Endothelial cell of umbilical vein (primary cell): ENCODE results near the gene APCDD1L. TPM values are rescaled to one million over a fixed set of nuclear protein-coding genes. Genes with fewer than 3 reads are reported as not detected.

Source experiments
- BruUV-seq: library from RNA; stranded (reverse); fragments of 400-500 nt; replicated peaks from 2 replicates; lab custom pipeline; 2021; lab: Mats Ljungman, UMichigan
- CTCF ChIA-PET: fragments of 300-600, 350-600 bp; sonication (Branson Sonifier 250); formaldehyde crosslinking; loops from one replicate; lab custom pipeline; 2021; ENCODE audit warnings: antibody characterized with exemption, inconsistent platforms; lab: Charles Lee
- POLR2A ChIA-PET: fragments of 300-600, 350-600 bp; sonication (Branson Sonifier 250); formaldehyde crosslinking; loops from one replicate; lab custom pipeline; 2021; ENCODE audit warnings: antibody characterized with exemption, inconsistent platforms; lab: Charles Lee
- DNase-seq: peaks from one replicate; pipeline ENCODE4 v3.0.0-alpha.2; 2011; ENCODE audit warnings: low read depth, low spot score
- FAIRE-seq: peaks from 2 replicates; lab custom pipeline; 2011; peaks lifted over from hg19 to GRCh38; lab: Jason Lieb, UNC
- H2AFZ ChIP-seq: 2 replicates; pipeline ENCODE4 v1.6.0; 2012; ENCODE audit warnings: low read depth, low read length, control low read depth, inconsistent platforms
- H3K27ac ChIP-seq: 2 replicates; pipeline ENCODE4 v1.5.1; 2011; ENCODE audit warnings: low read depth, mild to moderate bottlenecking, control low read depth, low read length, moderate library complexity; ENCODE audit not compliant: insufficient read depth
- H3K27me3 ChIP-seq, 2 experiments: 2 replicates each; pipeline versions ENCODE4 v1.6.0 to v1.6.1; 2011; ENCODE audit warnings: low read length in 2 of 2, mixed read lengths in 1 of 2; ENCODE audit not compliant: control insufficient read depth in 2 of 2, insufficient read depth in 2 of 2
- H3K36me3 ChIP-seq, 2 experiments: 2 replicates in 1 of 2; 3 replicates in 1 of 2; pipeline ENCODE4 v1.5.1; 2011; ENCODE audit warnings: low read length in 2 of 2, mild to moderate bottlenecking in 1 of 2, moderate library complexity in 1 of 2; ENCODE audit not compliant: control insufficient read depth in 2 of 2, insufficient read depth in 2 of 2; ENCODE audit errors: extremely low read depth in 1 of 2
- H3K4me1 ChIP-seq: 3 replicates; pipeline ENCODE4 v1.5.1; 2011; ENCODE audit warnings: mild to moderate bottlenecking, low read length; ENCODE audit not compliant: control insufficient read depth, insufficient read depth; ENCODE audit errors: extremely low read depth
- H3K4me2 ChIP-seq: 2 replicates; pipeline ENCODE4 v1.6.1; 2011; ENCODE audit warnings: low read length, control low read depth, mixed read lengths; ENCODE audit not compliant: insufficient read depth
- H3K4me3 ChIP-seq, 3 experiments: fragments of 200-600 bp in 1 of 3; sonication (generic), shearing (Covaris generic) in 1 of 3; replicated peaks in 1 of 3; 2 replicates each; pipeline ENCODE4 v1.5.1; 2011 to 2016; ENCODE audit warnings: control low read depth in 3 of 3, low read length in 3 of 3, mild to moderate bottlenecking in 2 of 3, inconsistent platforms in 1 of 3, low read depth in 1 of 3, moderate library complexity in 1 of 3; ENCODE audit not compliant: insufficient read depth in 1 of 3
- H3K79me2 ChIP-seq: 2 replicates; pipeline ENCODE4 v1.6.0; 2012; ENCODE audit warnings: low read length, inconsistent platforms; ENCODE audit not compliant: control insufficient read depth, insufficient read depth
- H3K9ac ChIP-seq: replicated peaks from 2 replicates; pipeline ENCODE3; 2011; ENCODE audit warnings: low read length, control low read depth; ENCODE audit not compliant: insufficient read depth; ENCODE audit errors: extremely low read depth
- H3K9me1 ChIP-seq: replicated peaks from 3 replicates; pipeline ENCODE4 v1.6.0; 2011; ENCODE audit warnings: mild to moderate bottlenecking, low read length; ENCODE audit not compliant: control insufficient read depth, insufficient read depth; ENCODE audit errors: extremely low read depth
- H3K9me3 ChIP-seq: replicated peaks from 2 replicates; pipeline ENCODE4 v1.5.1; 2012; ENCODE audit warnings: low read length, inconsistent platforms; ENCODE audit not compliant: control insufficient read depth, insufficient read depth
- H4K20me1 ChIP-seq: replicated peaks from 2 replicates; pipeline ENCODE3; 2011; ENCODE audit warnings: mild to moderate bottlenecking, low read length; ENCODE audit not compliant: control insufficient read depth, insufficient read depth; ENCODE audit errors: extremely low read depth
- CTCF ChIP-seq, 2 donors: IDR thresholded peaks; 1 replicate in 1 of 2; 2 replicates in 1 of 2; pipeline ENCODE4 v1.5.1; 2011; ENCODE audit warnings: low read length in 2 of 2, mild to moderate bottlenecking in 2 of 2, moderate library complexity in 2 of 2, control low read depth in 1 of 2, inconsistent platforms in 1 of 2, low read depth in 1 of 2; ENCODE audit not compliant: insufficient read depth in 1 of 2; ENCODE audit errors: extremely low read depth in 1 of 2
- EZH2 ChIP-seq: IDR thresholded peaks from 2 replicates; pipeline ENCODE4 v1.6.1; 2012; ENCODE audit warnings: borderline replicate concordance, low read depth, mild to moderate bottlenecking, moderate library complexity, low read length, inconsistent platforms; ENCODE audit not compliant: severe bottlenecking
- FOS ChIP-seq: IDR thresholded peaks from 2 replicates; pipeline ENCODE4 v1.6.1; 2011; ENCODE audit warnings: mild to moderate bottlenecking, low read length, moderate library complexity, borderline replicate concordance; ENCODE audit not compliant: insufficient read depth
- GATA2 ChIP-seq: IDR thresholded peaks from 2 replicates; pipeline ENCODE4 v1.7.0; 2011; ENCODE audit warnings: low read depth, mild to moderate bottlenecking, moderate library complexity, mixed read lengths, low read length; ENCODE audit not compliant: insufficient read length, insufficient read depth
- JUN ChIP-seq: IDR thresholded peaks from 2 replicates; pipeline ENCODE4 v1.6.1; 2011; ENCODE audit warnings: borderline replicate concordance, low read depth; ENCODE audit not compliant: insufficient read length, insufficient read depth
- MAX ChIP-seq: IDR thresholded peaks from 2 replicates; pipeline ENCODE4 v1.6.1; 2011; ENCODE audit not compliant: insufficient read depth, insufficient read length
- MYC ChIP-seq: IDR thresholded peaks from one replicate; pipeline ENCODE4 v1.6.1; 2011; ENCODE audit warnings: mild to moderate bottlenecking, low read depth, low read length
- POLR2A ChIP-seq: IDR thresholded peaks from 2 replicates; pipeline ENCODE4 v1.6.1; 2012; ENCODE audit warnings: low read depth, mild to moderate bottlenecking, control low read depth, low read length
- POLR2AphosphoS5 ChIP-seq: IDR thresholded peaks from 2 replicates; pipeline ENCODE4 v1.6.1; 2012; ENCODE audit warnings: low read depth, mild to moderate bottlenecking, control low read depth, low read length, moderate library complexity; ENCODE audit not compliant: insufficient read depth
- dilution Hi-C: fragments of 300-500 bp; cut with MboI; formaldehyde crosslinking; loops from one replicate; pipeline ENCODE4 v1.15.0; 2019; ENCODE audit warnings: low sequenced_read_pairs; ENCODE audit not compliant: extremely low pct_ligation_motif_present
- intact Hi-C: fragments of 100-400 bp; cut with micrococcal nuclease; formaldehyde crosslinking; loops from one replicate; pipeline ENCODE4 v1.10.0; 2022
- polyA plus RNA-seq, 4 experiments: library from polyadenylated mRNA; depleted of rRNA in 3 of 4; stranded (reverse) in 3 of 4; unstranded in 1 of 4; fragments of >200 nt; gene quantifications; 2 replicates each; pipeline versions ENCODE4 v1.2.1 to v1.2.3, GENCODE V29; 2011 to 2012; ENCODE audit warnings: missing spikeins in 1 of 4
- total RNA-seq: library from RNA; stranded (reverse); gene quantifications from 2 replicates; pipeline ENCODE4 v1.2.3, GENCODE V29; 2021

APCDD1L gene
- total and polyA plus RNA-seq, 2 donors (not counting 3 experiments of a cell fraction or from before 2014, with no cell fraction given) = 0.17 to 1.4 TPM

GRCh38 chr20:58473453-58474425 lies 41.5 kb downstream of the APCDD1L start:
- CTCF ChIA-PET = no interaction called here
- Histone ChIP-seq H3K9me3 (no peaks in the 10 kb centered on the region), H2AFZ (no peak overlapping the region), H3K27ac (no peak overlapping the region), H3K4me3 (no peak overlapping the region), H3K36me3 (no peaks in the 10 kb centered on the region), H4K20me1 (no peaks in the 10 kb centered on the region), H3K4me2 (no peak overlapping the region), H3K4me1 (no peaks in the 10 kb centered on the region), H3K9ac (no peak overlapping the region), H3K9me1 (no peaks in the 10 kb centered on the region), H3K79me2 (no peaks in the 10 kb centered on the region), H3K27me3 (no peaks in the 10 kb centered on the region)
- BruUV-seq = no TSS peak
- dilution Hi-C loops = loop anchor here (25.0 kb wide), 1 partner anchor 236 kb away; the partner anchor contains the start of gene ANKRD60
- TF ChIP-seq CTCF (IDR thresholded peaks at IDR 0.05; ENCODE audit: extremely low read depth in 1 of 2, insufficient read depth in 1 of 2, low read depth in 1 of 2, low read length in 2 of 2) (no peak), GATA2 (no peak), MYC (no peak), JUN (no peak), MAX (no peak), POLR2AphosphoS5 (no peak), FOS (no peak), EZH2 (no peak), POLR2A (no peak)
- POLR2A ChIA-PET = no interaction called here
- DNase-seq (no peak), FAIRE-seq (no peak)
- intact Hi-C loops = no loop called here
